ENCODE results near the gene ACP4. TPM values are rescaled to one million over a fixed set of nuclear protein-coding genes. Genes with fewer than 3 reads are reported as not detected.

ACP4 gene
- total and polyA plus RNA-seq, 2 of the 13 experiments (the other 11 are each of a cell fraction or from before 2014, with no cell fraction given) = 0.08 TPM; not detected in 1

- Histone ChIP-seq H3K36me3 (replicated peaks in 1 of 2; ENCODE audit: control insufficient read depth in 1 of 2, insufficient read depth in 2 of 2, low read length in 2 of 2) (no peaks in the 10 kb centered on the region; a peak in 1 of 5 replicates), H3K27me3 (ENCODE audit: control insufficient read depth in 1 of 2, insufficient read depth in 2 of 2, low read length in 2 of 2) (no peaks in the 10 kb centered on the region; a peak in 1 of 5 replicates), H3K4me1 (ENCODE audit: insufficient read depth, low read length) (peaks cover 23% of the 10 kb centered on the region), H3K27ac (ENCODE audit: extremely low read length, insufficient read depth, low read length) (no peak overlapping the region), H4K20me1 (ENCODE audit: insufficient read depth, low read length) (peaks cover 11% of the 10 kb centered on the region), H3K9me3 (ENCODE audit: low read length) (no peaks in the 10 kb centered on the region), H3K79me2 (ENCODE audit: insufficient read depth, low read length) (no peaks in the 10 kb centered on the region), H3K4me2 (ENCODE audit: low read depth, low read length) (peak overlapping the region; percentile 56), H3K4me3 (replicated peaks in 1 of 3; ENCODE audit: insufficient read depth in 1 of 3, low read depth in 2 of 3, low read length in 3 of 3) (peak overlapping the region in 1 of 3 experiments; percentile 40; a peak in 2 of 6 replicates), H3K9ac (ENCODE audit: insufficient read depth, low read depth, low read length) (peak overlapping the region; percentile 8; the same call in 1 of the 2 replicates), H2AFZ (ENCODE audit: low read length) (no peak overlapping the region)
- 40% methylated on average over 11 of the region's 47 CpGs for WGBS (ENCODE audit: low lambda C conversion rate)
- no peak for FAIRE-seq
- no peak for DNase-seq (ENCODE audit: low spot score)
- ChIA-PET CTCF (ENCODE audit: low intra/inter-chr PET ratio, low total read pairs) (no interaction called here), POLR2A (interaction anchor here (1.6 kb wide), 1 partner anchor 13 kb away, joined by 7 read pairs; no protein-coding TSS in a partner anchor)
- no TSS peak for BruUV-seq (replicated peaks)
- intact Hi-C loops (cut with micrococcal nuclease; ENCODE audit: unreplicated experiment) = no loop called here
- in situ Hi-C loops (cut with HindIII; ENCODE audit: extremely low pct_ligation_motif_present, low pct_unique_long_range_greater_than_20kb) = loop anchor here (25.0 kb wide), 1 partner anchor 429 kb away; the partner anchor contains the start of gene NAPSA
- ATAC-seq = peak; percentile 30
- TF ChIP-seq NONO (IDR thresholded peaks at IDR 0.05) (no peak), NONO (CRISPR knock-in tag; conservative IDR thresholded peaks at IDR 0.05) (peak; percentile 43; the same call in 1 of the 2 replicates), THYN1 (CRISPR knock-in tag; IDR thresholded peaks at IDR 0.05; ENCODE audit: borderline replicate concordance, low read depth) (no peak), ZNF460 (CRISPR knock-in tag; IDR thresholded peaks at IDR 0.05; ENCODE audit: borderline replicate concordance) (no peak), POLR2AphosphoS2 (IDR thresholded peaks at IDR 0.05; ENCODE audit: low read depth, low read length) (peak; percentile 38; the same call in 1 of the 2 replicates), ASH2L (IDR thresholded peaks at IDR 0.05; ENCODE audit: insufficient read length, low read depth, low read length) (no peak), GZF1 (CRISPR knock-in tag; IDR thresholded peaks at IDR 0.05) (0 out of 2 replicates have a peak, but pooled peaks have one; percentile 2), ZNF614 (CRISPR knock-in tag; IDR thresholded peaks at IDR 0.05; ENCODE audit: borderline replicate concordance) (no peak), MAZ (IDR thresholded peaks at IDR 0.05; ENCODE audit: borderline replicate concordance, low read depth, low read length) (no peak), MAZ (CRISPR knock-in tag; IDR thresholded peaks at IDR 0.05; ENCODE audit: low read depth) (no peak), ZNF318 (CRISPR knock-in tag; IDR thresholded peaks at IDR 0.05) (no peak), ARHGAP35 (CRISPR knock-in tag; IDR thresholded peaks at IDR 0.05; ENCODE audit: borderline replicate concordance) (no peak), TEAD3 (CRISPR knock-in tag; optimal IDR thresholded peaks at IDR 0.05; ENCODE audit: borderline replicate concordance) (no peak), ATF5 (CRISPR knock-in tag; IDR thresholded peaks at IDR 0.05; ENCODE audit: low read depth) (no peak), KDM1A (CRISPR knock-in tag; IDR thresholded peaks at IDR 0.05) (no peak)
Measured at GRCh38 chr19:50791594-50792271, 1.5 kb downstream of the ACP4 start.

Measured in HepG2 (cell line).